ENCODE data around the gene GPATCH1. TPM values are rescaled to one million over a fixed set of nuclear protein-coding genes. Genes with fewer than 3 reads are reported as not detected.
"Not testable (repeated sequence)": the region's sequence is repeated elsewhere in the genome, so short reads cannot be mapped to it uniquely, and the experiment has no call there.

Gene GPATCH1
- total RNA-seq, 4 donors from 2014 or later: 4.5 to 7.6 (median 5.5) TPM

GRCh38 chr19:33150852-33151518, 70.0 kb downstream of the GPATCH1 start:
- DNase-seq (ENCODE audit: low spot score) (no peak), ATAC-seq (ENCODE audit: low FRiP score) (no peak)
- TF ChIP-seq CTCF (IDR thresholded peaks at IDR 0.05): no peak

- DNase-seq (ENCODE audit: low spot score): no peak
- ATAC-seq (ENCODE audit: low FRiP score): no peak
- TF ChIP-seq CTCF (IDR thresholded peaks at IDR 0.05): no peak
Observed at GRCh38 chr19:33152176-33152575, 71.2 kb downstream of the GPATCH1 start.

- ATAC-seq (ENCODE audit: low FRiP score); DNase-seq (ENCODE audit: low spot score): not testable (repeated sequence)
Observed at GRCh38 chr19:33152625-33153024, 71.6 kb downstream of the GPATCH1 start.

- not testable (repeated sequence) for DNase-seq (ENCODE audit: low spot score); ATAC-seq (ENCODE audit: low FRiP score)
Observed at GRCh38 chr19:33154313-33154712, 73.3 kb downstream of the GPATCH1 start.

GRCh38 chr19:33156334-33156733, 75.4 kb downstream of the GPATCH1 start:
- TF ChIP-seq CTCF (IDR thresholded peaks at IDR 0.05): no peak
- ATAC-seq (ENCODE audit: low FRiP score): no peak
- DNase-seq (ENCODE audit: low spot score): no peak

GRCh38 chr19:33157906-33158305, 76.9 kb downstream of the GPATCH1 start:
- no peak for TF ChIP-seq CTCF (IDR thresholded peaks at IDR 0.05)
- ATAC-seq (ENCODE audit: low FRiP score) (no peak), DNase-seq (ENCODE audit: low spot score) (no peak)

- no peak for DNase-seq (ENCODE audit: low spot score)
- no peak for TF ChIP-seq CTCF (IDR thresholded peaks at IDR 0.05)
- no peak for ATAC-seq (ENCODE audit: low FRiP score)
Observed at GRCh38 chr19:33158365-33158764, 77.4 kb downstream of the GPATCH1 start.

- no peak for TF ChIP-seq CTCF (IDR thresholded peaks at IDR 0.05)
- DNase-seq (ENCODE audit: low spot score) (no peak), ATAC-seq (ENCODE audit: low FRiP score) (no peak)
Observed at GRCh38 chr19:33159149-33159548, 78.2 kb downstream of the GPATCH1 start.
